C1 segment of cervical spinal cord (tissue), 14 donors: ENCODE results near the gene KAZN.

Experiments used
- DNase-seq, 14 donors: peaks; one replicate each; lab custom pipeline; 2025; lab: John Stamatoyannopoulos, UW

The KAZN gene

DNA sequence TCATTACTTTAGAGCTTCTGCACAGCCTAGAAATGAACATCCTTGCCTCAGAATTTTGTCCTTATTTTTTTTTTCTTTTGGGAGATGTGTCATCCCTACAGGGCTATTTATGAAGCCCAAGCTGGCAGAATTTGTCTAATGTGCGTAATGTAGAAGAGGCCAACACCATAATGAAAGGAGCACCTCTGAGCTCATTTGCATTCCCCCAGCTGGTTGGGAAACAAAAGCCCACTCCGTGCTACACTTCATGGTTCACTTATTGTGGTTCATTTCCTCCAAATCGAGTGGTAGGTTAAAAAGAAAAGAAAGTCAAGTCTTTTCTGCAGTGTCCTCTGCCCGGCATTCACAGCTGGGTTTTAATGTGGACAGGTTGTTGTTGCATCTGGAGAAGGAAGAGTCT lies 73.5 kb downstream of the KAZN start:
- DNase-seq = peak in 1 of 14 donors; percentile 10

DNA sequence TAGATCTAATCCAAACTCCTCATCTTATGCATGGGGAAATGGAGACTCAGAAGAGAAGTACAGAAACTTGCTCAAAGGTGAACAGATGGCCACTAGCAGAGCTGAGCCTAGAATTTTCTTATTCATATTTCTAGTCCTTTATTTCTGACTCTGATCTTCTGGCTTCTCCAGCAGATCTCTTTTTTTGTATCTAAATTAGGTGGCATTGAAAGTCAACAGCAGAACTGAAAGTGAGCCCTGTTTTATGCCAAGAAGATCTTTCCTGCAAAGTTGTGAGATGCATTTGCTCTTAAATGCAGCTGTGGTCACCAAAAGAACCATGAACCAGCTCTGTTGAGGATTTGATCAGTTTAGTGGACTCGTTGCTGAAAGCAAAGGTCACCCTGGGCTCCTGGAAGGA lies 75.5 kb downstream of the KAZN start:
- no peak for DNase-seq

DNA sequence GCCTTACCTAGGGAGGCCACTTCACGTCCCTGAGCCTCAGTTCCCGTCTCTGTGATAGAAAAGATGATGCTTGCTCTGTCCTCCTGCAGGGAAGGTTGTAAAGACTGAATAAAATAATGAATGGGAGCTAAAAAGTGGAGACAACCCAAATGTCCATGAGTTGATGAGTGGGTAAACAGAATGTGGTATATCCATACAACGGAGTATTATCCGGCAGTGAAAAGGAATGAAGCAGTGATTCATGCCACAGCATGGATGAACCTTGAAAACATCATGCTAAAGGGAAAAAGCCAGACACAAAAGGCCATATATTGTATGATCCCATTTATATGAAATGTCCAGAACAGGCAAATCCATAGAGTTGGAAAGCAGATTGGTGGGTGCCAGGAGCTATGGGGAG lies 77.9 kb downstream of the KAZN start:
- no peak for DNase-seq

- no peak for DNase-seq
Measured at GRCh38 chr1:14677292-14677971, 78.9 kb downstream of the KAZN start.

DNA sequence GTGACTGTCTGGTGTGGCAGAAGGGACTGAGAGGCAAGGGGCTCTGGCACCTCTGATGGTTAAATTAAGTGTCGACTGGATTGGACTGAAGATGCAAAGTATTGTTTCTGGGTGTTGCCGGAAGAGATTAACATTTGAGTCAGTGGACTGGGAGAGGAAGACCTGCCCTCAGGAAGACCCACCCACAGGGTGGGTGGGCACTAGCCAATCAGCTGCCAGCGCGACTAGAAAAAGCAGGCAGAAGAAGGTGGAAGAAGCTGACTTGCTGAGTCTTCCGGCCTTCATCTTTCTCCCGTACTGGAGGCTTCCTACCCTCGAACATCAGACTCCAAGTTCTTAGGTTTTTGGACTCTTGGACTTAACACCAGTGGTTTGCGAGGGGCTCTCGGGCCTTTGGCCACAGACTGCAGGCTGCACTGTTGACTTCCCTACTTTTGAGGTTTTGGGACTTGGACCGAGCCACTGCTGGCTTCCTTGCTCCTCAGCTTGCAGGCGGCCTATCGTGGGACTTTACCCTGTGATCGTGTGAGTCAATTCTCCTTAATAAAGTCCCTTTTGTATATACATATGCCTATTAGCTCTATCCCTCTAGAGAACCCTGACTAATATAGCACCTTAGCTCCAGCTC lies 79.6 kb downstream of the KAZN start:
- no peak for DNase-seq

- no peak for DNase-seq
Measured at GRCh38 chr1:14679027-14679688, 80.7 kb downstream of the KAZN start.

DNA sequence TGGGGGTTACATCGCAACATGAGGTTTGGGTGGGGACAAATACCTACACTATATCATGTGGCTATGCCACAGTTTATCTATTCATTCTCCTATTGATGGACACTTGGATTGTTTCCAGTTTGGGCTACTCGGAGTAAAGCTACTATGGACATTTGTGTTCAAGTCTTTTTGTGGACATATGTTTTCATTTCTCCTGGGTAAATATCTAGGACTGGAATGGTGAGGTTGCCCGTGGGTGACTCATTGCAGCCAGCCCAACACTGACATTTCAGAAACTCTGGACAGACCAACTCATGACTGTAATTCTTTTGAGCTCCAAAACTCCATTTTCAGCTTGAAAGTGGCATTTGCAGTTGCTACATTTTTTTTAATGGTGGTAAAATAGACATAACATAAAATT lies 82.7 kb downstream of the KAZN start:
- DNase-seq = no peak

DNA sequence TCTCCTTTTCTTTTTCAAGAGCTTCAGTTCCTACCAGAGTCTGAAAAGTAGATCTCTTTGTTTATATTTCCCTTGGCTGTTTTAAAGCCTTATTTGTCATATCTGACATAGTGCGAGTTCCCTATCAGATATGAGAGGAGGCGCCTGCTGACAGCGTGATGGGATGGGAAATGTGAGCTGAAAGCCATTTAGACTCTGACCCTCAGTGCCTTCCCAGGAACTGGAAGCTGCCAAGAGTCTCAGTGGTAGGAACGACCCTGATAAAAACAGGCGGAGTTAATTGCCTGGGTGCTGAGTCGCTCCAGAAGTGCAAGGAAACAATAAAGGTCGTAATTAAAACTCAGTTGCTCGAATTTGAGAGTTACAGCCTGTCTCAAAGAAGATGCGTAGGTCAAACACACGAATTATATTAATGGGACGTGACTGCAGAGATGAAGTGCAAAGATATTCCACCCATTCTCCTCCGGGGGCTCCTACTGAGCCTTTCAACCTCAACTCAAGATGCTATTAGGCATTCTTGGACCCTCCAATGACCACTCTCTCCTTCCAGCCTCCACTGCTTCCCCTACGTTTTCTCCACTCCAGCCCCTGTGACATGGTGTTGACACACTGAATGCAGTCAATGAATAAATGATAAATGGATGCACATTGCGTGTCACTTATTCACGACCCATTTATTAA lies 84.6 kb downstream of the KAZN start:
- no peak for DNase-seq

DNA sequence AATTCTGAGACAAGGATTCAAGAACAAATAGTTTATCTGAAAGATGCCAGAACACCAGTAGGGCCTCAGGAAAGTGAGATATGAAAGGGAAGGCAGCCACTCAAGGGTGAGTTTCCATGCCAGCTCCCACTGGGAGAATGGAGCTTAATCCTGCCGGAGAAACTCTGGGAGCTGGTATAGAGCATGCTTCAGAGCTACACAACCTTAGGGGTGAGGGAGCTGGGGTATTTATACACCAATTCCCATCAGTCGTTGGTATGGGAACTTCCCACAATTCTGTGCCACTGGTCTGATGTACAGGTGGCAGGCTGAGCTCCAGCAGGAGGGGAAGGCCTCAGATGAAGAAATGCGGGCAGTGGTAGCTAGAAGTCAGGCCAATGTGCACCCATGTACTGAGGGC lies 86.6 kb downstream of the KAZN start:
- no peak for DNase-seq

- DNase-seq = no peak
Measured at GRCh38 chr1:14686701-14687100, 88.2 kb downstream of the KAZN start.

- no peak for DNase-seq
Measured at GRCh38 chr1:14687147-14687546, 88.7 kb downstream of the KAZN start.

DNA sequence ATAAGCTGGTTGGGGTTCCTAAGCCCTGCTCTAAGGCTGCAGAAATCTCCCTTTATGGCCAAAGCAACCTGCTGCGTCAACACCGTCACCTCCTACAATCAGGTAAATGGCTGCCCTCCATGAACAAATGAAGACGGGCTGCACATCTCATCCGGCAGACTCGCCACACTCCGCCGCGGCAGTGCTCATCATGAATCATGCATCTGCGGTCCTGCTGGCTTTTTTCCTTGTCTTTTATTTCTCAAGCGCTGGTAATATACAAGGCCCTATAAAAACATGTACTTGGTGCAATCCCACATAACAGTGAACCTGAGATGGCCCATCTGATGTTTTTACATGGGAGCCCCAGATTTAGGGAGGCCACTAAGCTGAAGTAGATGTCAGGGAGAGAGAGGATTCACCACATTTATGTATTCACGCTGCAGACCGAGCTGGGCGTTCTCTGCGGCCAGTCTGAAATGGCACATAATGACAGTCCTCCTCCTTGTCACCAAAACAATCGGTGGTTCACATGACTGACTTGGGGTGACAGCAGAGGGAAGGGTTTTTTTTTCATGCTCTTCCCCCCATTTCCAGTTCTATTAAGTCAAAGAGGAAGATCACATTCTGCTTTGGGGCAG lies 91.6 kb downstream of the KAZN start:
- peak in 2 of 14 donors; percentile 23 to 61 for DNase-seq

- DNase-seq = no peak
Measured at GRCh38 chr1:14693949-14694348, 95.5 kb downstream of the KAZN start.

DNA sequence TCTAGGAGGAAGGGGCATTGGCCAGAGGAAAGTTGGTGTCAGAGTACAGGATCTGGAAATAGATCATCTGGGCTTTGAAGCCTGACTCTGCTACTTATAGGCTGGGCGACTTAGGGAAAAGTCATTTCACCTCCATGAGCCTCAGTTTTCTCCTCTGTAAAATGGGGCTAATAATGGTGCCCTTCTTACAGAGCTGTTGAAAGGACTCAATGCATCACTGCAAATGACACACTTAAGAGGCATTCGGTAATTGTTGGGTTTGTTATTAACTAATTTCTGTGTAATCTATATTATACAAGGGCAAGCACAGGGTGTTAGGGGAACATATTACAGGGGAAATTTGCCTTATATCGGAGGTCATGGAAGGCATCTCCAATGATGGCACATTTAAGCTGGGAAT lies 96.1 kb downstream of the KAZN start:
- DNase-seq = no peak

- no peak for DNase-seq
Measured at GRCh38 chr1:14696761-14697160, 98.3 kb downstream of the KAZN start.

DNA sequence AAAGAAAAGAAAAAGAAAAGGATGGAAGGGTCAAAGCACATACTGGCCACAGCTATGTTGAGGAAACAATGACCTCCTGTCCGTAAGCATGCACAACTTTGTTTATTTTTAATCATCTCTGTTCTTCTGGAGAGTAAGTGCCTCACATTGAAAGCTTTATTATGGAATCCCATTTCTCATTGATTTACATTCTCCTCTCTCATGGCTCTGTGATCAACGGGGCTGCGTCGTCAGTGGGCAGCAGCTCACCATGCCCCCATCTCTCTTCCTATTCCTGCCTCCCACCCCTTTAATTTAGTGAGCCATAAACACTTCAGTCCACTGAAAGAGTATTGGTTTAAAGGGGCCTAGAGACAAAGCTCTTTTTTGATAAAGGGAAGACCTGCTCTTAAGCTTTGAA lies 98.9 kb downstream of the KAZN start:
- no peak for DNase-seq

GRCh38 chr1:14698314-14698713 lies 99.8 kb downstream of the KAZN start:
- peak in 1 of 14 donors; percentile 10 for DNase-seq

DNA sequence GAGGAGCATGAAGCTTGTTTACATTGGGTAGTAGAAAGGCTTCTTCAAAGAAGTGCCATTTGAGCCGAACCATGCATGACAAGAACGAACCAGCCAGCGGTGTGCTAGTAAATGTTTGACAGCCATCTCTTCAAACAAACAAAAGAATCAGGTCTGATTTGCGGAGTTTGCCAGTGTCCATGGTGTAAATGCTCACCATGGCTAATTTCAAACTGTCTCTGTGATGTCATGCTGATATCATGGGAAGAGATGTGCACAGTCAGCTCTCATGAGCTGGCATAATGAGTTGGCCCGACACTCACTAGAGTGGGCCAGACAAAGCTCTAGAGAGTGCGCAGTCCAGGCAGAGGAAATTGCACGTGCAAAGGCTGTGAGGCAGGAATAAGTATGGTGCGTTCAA lies 101.1 kb downstream of the KAZN start:
- DNase-seq = no peak

DNA sequence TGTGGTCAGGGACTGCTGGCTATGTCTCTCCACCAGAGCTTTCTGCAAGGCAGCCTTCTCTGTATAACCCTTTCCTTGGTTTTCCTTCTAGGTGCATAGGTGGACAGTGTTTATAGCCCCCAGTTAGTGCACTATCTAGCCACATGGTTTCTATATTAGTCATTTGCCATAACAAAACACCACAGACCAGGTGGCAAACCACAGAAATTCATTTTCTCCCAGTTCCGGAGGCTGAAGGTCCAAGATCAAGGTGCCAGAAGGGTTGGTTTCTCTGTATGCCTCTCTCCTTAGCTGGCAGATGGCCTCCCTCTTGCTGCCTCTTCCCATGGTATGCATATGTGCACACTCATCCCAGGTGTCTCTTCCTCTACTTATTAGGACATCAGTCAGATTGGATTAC lies 106.4 kb downstream of the KAZN start:
- DNase-seq = peak in 1 of 14 donors; percentile 18

DNA sequence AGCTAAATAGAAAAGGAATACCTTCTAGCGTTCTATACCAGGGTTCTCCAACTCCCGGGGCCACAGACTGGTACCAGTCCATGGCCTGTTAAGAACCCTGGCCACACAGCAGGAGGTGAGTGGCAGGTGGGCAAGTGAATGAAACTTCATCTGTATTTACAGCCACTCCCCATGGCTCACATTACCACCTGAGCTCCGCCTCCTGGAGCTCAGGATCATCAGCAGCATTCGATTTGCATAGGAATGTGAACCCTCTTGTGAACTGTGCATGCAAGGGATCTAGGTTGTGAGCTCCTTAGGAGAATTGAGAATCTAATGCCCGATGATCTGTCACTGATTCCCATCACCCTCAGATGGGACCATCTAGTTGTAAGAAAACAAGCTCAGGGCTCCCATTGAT lies 107.3 kb downstream of the KAZN start:
- DNase-seq = no peak

GRCh38 chr1:14706631-14707030 lies 108.1 kb downstream of the KAZN start:
- peak in 1 of 14 donors; percentile 19 for DNase-seq
